ENCODE data around the gene ZDHHC21. TPM values are rescaled to one million over a fixed set of nuclear protein-coding genes. Genes with fewer than 3 reads are reported as not detected.

The ZDHHC21 gene
- total and polyA plus RNA-seq, 2 of the 8 experiments (the other 6 are each of a cell fraction or from before 2014, with no cell fraction given): 1.9 to 6.0 TPM

DNA sequence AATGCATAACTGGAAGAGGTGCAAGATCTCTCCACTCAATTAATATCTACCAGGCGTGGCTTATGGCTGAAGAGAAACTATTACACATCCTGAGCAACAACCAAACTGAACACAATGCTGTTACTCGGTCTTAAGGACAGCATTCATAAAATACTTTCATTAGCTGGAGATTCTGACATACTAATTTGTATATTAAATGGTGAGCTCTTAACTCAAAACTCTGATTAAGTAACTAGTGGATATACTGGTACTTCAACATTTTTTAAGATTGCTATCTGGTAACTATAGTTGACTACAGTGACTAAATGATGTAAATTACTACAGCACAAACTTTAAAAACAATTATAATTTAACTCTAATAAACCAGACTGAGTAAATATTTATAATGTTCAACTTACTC is 15.8 kb downstream of the ZDHHC21 start (continued):
- TF ChIP-seq, protein P1, sequence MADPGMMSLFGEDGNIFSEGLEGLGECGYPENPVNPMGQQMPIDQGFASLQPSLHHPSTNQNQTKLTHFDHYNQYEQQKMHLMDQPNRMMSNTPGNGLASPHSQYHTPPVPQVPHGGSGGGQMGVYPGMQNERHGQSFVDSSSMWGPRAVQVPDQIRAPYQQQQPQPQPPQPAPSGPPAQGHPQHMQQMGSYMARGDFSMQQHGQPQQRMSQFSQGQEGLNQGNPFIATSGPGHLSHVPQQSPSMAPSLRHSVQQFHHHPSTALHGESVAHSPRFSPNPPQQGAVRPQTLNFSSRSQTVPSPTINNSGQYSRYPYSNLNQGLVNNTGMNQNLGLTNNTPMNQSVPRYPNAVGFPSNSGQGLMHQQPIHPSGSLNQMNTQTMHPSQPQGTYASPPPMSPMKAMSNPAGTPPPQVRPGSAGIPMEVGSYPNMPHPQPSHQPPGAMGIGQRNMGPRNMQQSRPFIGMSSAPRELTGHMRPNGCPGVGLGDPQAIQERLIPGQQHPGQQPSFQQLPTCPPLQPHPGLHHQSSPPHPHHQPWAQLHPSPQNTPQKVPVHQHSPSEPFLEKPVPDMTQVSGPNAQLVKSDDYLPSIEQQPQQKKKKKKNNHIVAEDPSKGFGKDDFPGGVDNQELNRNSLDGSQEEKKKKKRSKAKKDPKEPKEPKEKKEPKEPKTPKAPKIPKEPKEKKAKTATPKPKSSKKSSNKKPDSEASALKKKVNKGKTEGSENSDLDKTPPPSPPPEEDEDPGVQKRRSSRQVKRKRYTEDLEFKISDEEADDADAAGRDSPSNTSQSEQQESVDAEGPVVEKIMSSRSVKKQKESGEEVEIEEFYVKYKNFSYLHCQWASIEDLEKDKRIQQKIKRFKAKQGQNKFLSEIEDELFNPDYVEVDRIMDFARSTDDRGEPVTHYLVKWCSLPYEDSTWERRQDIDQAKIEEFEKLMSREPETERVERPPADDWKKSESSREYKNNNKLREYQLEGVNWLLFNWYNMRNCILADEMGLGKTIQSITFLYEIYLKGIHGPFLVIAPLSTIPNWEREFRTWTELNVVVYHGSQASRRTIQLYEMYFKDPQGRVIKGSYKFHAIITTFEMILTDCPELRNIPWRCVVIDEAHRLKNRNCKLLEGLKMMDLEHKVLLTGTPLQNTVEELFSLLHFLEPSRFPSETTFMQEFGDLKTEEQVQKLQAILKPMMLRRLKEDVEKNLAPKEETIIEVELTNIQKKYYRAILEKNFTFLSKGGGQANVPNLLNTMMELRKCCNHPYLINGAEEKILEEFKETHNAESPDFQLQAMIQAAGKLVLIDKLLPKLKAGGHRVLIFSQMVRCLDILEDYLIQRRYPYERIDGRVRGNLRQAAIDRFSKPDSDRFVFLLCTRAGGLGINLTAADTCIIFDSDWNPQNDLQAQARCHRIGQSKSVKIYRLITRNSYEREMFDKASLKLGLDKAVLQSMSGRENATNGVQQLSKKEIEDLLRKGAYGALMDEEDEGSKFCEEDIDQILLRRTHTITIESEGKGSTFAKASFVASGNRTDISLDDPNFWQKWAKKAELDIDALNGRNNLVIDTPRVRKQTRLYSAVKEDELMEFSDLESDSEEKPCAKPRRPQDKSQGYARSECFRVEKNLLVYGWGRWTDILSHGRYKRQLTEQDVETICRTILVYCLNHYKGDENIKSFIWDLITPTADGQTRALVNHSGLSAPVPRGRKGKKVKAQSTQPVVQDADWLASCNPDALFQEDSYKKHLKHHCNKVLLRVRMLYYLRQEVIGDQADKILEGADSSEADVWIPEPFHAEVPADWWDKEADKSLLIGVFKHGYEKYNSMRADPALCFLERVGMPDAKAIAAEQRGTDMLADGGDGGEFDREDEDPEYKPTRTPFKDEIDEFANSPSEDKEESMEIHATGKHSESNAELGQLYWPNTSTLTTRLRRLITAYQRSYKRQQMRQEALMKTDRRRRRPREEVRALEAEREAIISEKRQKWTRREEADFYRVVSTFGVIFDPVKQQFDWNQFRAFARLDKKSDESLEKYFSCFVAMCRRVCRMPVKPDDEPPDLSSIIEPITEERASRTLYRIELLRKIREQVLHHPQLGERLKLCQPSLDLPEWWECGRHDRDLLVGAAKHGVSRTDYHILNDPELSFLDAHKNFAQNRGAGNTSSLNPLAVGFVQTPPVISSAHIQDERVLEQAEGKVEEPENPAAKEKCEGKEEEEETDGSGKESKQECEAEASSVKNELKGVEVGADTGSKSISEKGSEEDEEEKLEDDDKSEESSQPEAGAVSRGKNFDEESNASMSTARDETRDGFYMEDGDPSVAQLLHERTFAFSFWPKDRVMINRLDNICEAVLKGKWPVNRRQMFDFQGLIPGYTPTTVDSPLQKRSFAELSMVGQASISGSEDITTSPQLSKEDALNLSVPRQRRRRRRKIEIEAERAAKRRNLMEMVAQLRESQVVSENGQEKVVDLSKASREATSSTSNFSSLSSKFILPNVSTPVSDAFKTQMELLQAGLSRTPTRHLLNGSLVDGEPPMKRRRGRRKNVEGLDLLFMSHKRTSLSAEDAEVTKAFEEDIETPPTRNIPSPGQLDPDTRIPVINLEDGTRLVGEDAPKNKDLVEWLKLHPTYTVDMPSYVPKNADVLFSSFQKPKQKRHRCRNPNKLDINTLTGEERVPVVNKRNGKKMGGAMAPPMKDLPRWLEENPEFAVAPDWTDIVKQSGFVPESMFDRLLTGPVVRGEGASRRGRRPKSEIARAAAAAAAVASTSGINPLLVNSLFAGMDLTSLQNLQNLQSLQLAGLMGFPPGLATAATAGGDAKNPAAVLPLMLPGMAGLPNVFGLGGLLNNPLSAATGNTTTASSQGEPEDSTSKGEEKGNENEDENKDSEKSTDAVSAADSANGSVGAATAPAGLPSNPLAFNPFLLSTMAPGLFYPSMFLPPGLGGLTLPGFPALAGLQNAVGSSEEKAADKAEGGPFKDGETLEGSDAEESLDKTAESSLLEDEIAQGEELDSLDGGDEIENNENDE (IDR thresholded peaks at IDR 0.05; ENCODE audit: insufficient replicate concordance, low read length): no peak
- TF ChIP-seq GABPA (IDR thresholded peaks at IDR 0.05; ENCODE audit: borderline replicate concordance, insufficient read depth, low read length) (no peak), ZNF274 (IDR thresholded peaks at IDR 0.05; ENCODE audit: borderline replicate concordance, extremely low read depth, low read length) (no peak), USF2 (IDR thresholded peaks at IDR 0.05; ENCODE audit: low read length) (no peak), SIX5 (IDR thresholded peaks at IDR 0.05; ENCODE audit: low read depth, low read length) (no peak), ATF3 (IDR thresholded peaks at IDR 0.05; ENCODE audit: insufficient read depth, low read depth, low read length) (no peak), HDAC6 (IDR thresholded peaks at IDR 0.05; ENCODE audit: low read depth, low read length) (no peak)
- TF ChIP-seq, protein P2, sequence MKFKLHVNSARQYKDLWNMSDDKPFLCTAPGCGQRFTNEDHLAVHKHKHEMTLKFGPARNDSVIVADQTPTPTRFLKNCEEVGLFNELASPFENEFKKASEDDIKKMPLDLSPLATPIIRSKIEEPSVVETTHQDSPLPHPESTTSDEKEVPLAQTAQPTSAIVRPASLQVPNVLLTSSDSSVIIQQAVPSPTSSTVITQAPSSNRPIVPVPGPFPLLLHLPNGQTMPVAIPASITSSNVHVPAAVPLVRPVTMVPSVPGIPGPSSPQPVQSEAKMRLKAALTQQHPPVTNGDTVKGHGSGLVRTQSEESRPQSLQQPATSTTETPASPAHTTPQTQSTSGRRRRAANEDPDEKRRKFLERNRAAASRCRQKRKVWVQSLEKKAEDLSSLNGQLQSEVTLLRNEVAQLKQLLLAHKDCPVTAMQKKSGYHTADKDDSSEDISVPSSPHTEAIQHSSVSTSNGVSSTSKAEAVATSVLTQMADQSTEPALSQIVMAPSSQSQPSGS (IDR thresholded peaks at IDR 0.05; ENCODE audit: low read length): no peak
